Fibroblast of mammary gland (primary cell): ENCODE data around the gene OR2AP1.

Experiments used
- DNase-seq: peaks from one replicate; pipeline ENCODE4 v3.0.0-alpha.2; 2010; ENCODE audit warnings: low read depth
- H3K4me3 ChIP-seq: 2 replicates; pipeline ENCODE4 v1.5.1; 2011; ENCODE audit warnings: low read depth, mild to moderate bottlenecking, low read length, moderate library complexity; ENCODE audit not compliant: control insufficient read depth
- TF ChIP-seq, protein P1 (sequence below): conservative IDR thresholded peaks from 2 replicates; pipeline ENCODE4 v1.5.1; 2011; ENCODE audit warnings: low read depth, low read length, inconsistent platforms; ENCODE audit not compliant: control insufficient read depth, insufficient read depth

The OR2AP1 gene

DNA sequence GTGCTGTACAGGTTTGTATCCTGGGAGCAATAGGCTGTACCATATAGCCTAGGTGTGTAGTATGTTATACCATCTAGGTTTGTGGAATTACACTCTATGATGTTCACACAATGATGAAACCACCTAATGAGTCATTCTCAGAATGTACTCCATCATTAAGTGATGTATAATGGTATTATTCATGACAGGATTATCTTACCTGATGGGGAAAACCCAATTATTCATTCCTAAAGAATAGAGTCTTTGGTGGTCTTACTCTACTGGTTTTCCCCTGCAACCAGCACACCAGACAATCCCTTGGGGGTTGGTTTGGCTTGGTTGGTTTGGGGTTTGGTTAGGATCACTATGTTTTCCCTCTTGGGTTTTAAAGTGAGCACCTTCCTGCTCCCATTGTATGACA, 51.8 kb downstream of the OR2AP1 start:
- peak; percentile 6 for DNase-seq
- H3K4me3 ChIP-seq: no peak overlapping the region
- TF ChIP-seq, protein P1, sequence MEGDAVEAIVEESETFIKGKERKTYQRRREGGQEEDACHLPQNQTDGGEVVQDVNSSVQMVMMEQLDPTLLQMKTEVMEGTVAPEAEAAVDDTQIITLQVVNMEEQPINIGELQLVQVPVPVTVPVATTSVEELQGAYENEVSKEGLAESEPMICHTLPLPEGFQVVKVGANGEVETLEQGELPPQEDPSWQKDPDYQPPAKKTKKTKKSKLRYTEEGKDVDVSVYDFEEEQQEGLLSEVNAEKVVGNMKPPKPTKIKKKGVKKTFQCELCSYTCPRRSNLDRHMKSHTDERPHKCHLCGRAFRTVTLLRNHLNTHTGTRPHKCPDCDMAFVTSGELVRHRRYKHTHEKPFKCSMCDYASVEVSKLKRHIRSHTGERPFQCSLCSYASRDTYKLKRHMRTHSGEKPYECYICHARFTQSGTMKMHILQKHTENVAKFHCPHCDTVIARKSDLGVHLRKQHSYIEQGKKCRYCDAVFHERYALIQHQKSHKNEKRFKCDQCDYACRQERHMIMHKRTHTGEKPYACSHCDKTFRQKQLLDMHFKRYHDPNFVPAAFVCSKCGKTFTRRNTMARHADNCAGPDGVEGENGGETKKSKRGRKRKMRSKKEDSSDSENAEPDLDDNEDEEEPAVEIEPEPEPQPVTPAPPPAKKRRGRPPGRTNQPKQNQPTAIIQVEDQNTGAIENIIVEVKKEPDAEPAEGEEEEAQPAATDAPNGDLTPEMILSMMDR: no peak
